Suprapubic skin (tissue), 3 donors: ENCODE results near the gene GEMIN8.

Source experiments
- CTCF ChIP-seq, 2 donors: fragments of 200-600 bp in 1 of 2; fragments of 450-650 bp in 1 of 2; sonication (generic) in 1 of 2; IDR thresholded peaks; one replicate each; pipeline ENCODE4 v1.5.1; 2016 to 2019; ENCODE audit warnings: antibody characterized with exemption in 2 of 2, mild to moderate bottlenecking in 1 of 2, moderate library complexity in 1 of 2
- POLR2AphosphoS5 ChIP-seq, 3 donors: sonication (generic); formaldehyde crosslinking; IDR thresholded peaks; one replicate each; pipeline ENCODE4 v1.6.1; 2017; ENCODE audit warnings: antibody characterized with exemption in 3 of 3

- TF ChIP-seq CTCF (IDR thresholded peaks at IDR 0.05) (no peak), POLR2AphosphoS5 (IDR thresholded peaks at IDR 0.05) (no peak)
Measured at GRCh38 chrX:13956998-13957397, 72.7 kb downstream of the GEMIN8 start.
